GM18870 (cell line): ENCODE results near the gene OR52N4.
"Not testable (repeated sequence)": the region's sequence is repeated elsewhere in the genome, so short reads cannot be mapped to it uniquely, and the experiment has no call there.

Experiments used
- ATAC-seq: cut with Tn5 transposase; IDR thresholded peaks from one replicate; pipeline ENCODE4 v1.9.1; 2021; ENCODE audit warnings: moderate library complexity; ENCODE audit not compliant: unreplicated experiment

OR52N4 gene

DNA sequence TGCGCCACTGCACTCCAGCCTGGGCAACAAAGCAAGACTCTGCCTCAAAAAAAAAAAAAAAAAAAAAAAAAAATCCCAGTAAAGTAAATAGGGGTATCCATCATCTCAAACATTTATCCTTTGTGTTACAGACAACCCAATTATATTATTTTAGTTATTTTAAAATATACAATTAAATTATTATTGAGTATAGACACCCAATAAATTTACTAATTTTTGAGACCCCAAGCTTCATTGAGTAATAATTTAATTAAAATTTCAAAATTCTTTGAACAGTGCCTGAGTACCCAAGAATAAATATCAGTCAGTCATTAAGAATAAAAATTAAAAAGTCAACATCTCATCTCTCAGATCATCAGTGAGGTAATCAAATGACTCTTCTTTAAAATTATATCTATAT lies at the start of gene OR52N4:
Gene OR52N4, plus strand, starts transcription at position 301 of the 400 bp plus-strand sequence. CDS start 498 bp downstream, outside the sequence.
- no peak for ATAC-seq

DNA sequence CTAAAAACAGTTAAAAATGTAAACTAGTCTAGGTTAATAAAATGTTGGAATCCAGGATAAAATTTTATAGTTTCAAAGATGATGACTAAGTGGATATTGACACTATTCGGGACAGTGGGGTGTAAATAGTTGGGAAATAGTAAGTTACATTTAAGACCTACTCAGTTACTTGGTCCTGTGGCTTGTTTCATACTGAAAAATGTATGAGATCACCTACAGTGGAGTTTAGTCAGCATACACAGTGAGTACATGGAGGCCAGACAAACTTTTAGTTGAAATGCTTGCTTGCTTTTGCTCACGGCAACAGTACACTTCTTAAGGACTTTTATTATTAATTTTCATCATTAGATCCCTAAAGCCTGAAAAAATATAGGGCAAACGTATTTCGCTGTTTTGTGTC lies 48.4 kb upstream of the OR52N4 start:
- no peak for ATAC-seq

DNA sequence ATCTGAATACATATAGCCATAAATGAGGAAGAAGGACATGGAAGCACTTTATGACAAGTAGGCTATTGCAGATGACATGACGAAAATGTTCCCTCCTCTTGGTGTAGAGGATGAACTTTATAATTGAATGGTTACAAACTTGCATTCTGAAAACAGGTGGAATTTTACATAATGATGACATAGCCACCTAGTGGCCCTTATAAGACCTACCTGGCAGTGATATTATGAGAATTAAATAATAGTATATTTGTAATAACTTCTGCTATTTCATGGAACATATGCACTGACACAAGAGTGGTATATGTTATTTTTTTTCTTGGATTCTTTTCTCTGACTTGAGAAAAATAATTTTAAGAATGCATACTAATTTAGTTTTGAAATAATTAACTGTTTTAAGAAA lies 41.5 kb upstream of the OR52N4 start:
- no peak for ATAC-seq

DNA sequence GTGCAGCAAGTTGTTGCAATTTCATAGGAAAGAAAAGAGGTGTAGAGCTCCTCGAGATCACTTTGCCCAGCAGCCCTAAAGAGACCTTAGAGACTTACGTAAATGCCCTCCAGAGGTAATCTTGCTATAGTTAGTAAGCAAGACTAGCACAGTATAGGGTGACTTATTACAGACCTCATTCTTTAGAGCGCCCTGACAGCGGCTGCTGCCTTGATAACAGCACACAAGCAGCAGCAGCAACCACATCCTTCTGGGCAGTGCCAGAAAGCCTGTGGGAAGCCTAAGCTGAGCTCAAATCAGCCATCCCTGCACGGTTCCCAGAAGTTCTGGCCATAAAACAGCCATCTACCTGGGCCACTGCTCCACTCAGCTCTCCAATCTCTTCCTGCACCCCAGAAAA lies 40.3 kb upstream of the OR52N4 start:
- ATAC-seq, result no peak

DNA sequence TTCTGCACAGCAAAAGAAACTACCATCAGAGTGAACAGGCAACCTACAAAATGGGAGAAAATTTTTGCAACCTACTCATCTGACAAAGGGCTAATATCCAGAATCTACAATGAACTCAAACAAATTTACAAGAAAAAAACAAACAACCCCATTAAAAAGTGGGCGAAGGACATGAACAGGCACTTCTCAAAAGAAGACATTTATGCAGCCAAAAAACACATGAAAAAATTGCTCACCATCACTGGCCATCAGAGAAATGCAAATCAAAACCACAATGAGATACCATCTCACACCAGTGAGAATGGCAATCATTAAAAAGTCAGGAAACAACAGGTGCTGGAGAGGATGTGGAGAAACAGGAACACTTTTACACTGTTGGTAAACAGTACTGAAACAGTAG lies 37.5 kb upstream of the OR52N4 start:
- ATAC-seq, result not testable (repeated sequence)

DNA sequence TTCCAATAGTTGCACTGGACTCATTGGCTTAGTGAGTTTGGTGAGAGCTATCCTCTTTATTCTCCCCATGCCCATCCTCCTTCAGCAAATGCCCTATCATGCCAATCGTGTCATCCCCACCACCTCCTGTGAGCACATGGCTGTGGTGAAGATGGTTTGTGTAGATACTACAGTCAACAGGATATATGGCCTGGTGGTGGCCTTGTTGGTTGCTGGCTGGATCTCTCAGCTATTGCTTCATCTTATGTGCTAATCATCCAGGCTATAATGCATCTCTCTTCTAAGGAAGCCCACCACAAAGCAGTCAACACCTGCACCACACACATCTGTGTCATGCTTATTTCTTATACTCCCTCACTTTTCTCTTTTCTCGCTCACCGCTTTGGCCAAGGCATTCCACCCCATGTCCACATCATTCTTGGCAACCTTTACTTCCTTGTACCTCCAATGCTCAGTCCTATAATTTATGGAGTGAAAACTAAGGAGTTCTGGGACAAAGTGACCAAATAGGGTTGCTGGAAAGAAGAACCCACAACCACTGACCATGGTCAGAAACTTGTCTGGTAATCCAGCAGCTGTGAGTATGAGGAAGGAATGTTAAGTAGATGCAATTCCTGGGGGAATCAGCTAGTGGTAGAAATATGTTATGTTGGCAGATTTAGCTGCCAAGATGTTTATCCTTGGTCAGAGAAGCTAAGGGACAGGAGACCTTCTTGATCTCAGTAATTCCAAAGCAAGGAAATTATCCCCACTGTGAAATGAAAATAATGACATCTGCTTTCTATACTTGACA lies 34.1 kb upstream of the OR52N4 start:
- no peak for ATAC-seq

DNA sequence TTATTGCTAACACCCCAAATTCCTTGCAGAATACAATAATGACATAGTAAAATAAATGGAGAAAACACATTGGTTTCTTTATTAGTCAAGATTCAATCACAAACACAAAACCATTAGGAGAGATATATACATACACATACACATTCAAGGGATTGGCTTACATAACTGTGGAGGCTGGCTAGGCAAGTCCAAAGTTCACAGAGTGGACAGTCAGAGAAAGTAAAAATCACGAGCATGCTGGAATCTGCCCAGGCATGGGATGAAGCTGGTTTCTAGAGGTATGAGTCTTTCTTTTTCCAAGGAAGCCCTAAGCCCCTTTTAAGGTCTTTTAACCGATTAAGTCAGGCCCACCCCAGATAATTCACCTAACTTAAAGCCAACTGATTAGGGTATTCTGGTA lies 31.4 kb upstream of the OR52N4 start:
- no peak for ATAC-seq

DNA sequence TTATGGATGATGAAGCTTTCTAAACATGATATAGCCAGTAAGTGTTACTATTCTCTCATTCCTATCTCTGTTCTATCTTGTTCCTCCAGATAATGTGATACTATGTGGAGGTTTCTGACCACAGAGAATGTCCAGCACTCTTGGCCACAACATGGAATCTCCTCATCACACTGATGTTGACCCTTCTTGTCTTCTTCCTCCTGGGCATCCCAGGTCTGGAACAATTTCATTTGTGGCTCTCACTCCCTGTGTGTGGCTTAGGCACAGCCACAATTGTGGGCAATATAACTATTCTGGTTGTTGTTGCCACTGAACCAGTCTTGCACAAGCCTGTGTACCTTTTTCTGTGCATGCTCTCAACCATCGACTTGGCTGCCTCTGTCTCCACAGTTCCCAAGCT lies 27.7 kb upstream of the OR52N4 start:
- ATAC-seq, result no peak

DNA sequence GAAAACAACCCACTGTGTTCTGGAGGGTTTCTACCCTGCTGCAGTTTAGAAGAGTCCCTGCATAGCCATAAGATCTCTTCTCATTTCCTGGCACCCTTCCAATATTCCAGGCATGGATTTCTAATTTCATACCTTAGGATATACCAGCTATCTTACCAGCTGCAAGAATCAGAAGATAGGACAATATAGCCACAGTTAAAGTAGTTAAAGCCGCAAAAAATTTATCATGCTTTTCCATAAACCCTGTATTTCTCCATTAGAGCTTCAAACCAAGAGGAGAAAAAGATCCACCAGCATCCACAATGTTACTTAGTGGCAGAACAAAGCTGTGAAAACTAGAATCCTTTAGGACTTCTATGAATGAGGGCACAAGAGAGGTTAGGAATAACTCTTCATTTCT lies 26.4 kb upstream of the OR52N4 start:
- ATAC-seq, result no peak

DNA sequence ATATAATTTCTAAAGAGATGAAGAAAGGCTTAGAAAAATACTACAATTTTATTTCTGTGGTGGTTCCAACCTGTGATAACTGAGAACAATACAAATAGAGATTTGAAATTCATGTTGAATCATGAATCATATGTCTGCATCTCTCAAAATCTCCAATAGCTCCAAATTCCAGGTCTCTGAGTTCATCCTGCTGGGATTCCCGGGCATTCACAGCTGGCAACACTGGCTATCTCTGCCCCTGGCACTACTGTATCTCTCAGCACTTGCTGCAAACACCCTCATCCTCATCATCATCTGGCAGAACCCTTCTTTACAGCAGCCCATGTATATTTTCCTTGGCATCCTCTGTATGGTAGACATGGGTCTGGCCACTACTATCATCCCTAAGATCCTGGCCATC lies 17.6 kb upstream of the OR52N4 start, which contains the start of gene OR56B1:
Gene OR56B1, plus strand, starts transcription at position 53 of the 400 bp plus-strand sequence. Its CDS starts 69 bp downstream, at position 122.
- no peak for ATAC-seq

DNA sequence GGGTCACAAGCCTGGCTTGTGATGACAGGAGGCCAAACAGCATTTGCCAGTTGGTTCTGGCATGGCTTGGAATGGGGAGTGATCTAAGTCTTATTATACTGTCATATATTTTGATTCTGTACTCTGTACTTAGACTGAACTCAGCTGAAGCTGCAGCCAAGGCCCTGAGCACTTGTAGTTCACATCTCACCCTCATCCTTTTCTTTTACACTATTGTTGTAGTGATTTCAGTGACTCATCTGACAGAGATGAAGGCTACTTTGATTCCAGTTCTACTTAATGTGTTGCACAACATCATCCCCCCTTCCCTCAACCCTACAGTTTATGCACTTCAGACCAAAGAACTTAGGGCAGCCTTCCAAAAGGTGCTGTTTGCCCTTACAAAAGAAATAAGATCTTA lies 17.0 kb upstream of the OR52N4 start:
- ATAC-seq, result no peak

DNA sequence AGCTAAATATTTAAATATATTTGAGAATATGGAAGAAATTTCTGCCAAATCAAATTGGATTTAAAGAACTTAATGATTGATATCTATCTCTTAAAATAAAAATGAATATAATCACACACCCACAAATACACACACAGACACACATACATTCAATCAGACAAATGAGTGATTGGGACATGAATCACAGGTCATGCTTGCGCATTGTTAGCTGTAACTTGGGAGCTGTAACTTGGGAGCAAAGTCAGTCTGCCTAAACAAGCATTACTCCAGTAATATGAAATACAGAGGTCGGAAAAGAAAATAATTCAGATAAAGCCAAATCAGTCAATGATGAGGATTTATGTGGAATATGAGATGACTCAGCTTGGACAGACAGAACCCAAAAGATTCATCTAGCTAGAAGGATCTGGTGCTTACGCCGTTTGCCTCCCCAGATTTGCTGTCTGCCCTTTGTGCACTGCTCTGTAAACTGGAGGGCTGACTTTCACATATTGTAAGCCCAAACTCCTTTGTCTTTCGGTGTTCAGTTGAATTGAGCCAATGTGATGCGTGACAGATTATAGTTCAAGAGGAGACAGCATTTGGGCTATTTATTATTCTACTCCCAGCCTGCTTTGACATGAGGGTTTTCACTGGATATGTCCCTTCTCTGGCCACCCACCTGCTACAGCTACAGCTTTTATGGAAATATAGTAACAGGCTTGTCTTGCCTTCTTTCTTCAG lies 16.2 kb upstream of the OR52N4 start:
- ATAC-seq, result no peak

DNA sequence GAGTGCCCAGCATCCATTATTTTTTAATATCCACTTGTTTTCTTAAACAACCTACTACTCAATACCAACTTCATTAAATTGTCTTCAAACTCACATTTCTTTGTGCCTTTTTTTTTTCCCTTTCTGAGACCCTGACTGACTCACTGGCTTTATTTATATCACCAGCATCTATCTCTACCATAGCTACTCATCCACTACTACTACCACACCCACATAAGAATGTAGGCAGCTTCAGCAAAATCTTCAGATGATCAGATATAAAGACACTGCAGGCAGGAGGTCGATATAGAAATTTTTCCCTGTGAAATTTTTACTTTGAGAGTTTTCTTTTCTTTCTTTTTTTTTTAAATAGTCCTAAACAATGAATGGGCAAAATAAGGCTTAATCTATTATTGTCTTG lies 15.6 kb upstream of the OR52N4 start:
- ATAC-seq, result no peak

DNA sequence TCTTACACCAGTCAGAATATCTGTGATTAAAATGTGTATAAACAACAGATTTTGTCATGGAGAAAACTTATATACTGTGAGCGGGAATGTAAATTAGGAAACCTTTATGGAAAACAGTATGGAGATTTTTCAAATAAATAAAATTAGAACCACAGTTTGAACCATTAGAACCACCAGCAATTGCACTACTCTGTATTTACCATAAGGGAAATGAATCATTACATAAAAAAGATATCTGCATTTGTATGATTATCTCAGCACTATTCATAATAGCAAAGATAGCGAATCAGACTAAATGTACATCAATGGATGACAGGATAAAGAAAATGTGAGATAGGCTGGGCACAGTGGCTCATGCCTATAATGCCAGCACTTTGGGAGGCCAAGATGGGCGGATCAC lies 7.4 kb upstream of the OR52N4 start:
- ATAC-seq, result no peak

DNA sequence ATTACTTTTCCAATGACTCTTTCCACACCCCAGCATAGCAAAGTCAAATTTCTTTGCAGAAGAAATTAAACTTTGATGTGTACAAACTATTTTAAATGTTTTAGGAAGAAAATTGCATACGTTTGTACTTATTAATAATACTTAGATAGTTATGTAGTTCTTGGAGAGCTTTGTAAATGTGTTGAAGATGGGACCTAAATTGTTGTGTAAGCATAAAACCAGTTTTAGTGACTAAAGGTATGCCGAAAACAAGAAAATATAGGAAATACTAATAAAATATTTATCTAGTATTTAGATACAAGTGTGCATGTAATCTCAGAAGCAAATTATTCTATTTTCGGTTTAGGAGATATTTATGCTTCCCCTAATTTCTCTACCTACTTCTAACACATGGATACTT lies 4.2 kb upstream of the OR52N4 start:
- no peak for ATAC-seq

DNA sequence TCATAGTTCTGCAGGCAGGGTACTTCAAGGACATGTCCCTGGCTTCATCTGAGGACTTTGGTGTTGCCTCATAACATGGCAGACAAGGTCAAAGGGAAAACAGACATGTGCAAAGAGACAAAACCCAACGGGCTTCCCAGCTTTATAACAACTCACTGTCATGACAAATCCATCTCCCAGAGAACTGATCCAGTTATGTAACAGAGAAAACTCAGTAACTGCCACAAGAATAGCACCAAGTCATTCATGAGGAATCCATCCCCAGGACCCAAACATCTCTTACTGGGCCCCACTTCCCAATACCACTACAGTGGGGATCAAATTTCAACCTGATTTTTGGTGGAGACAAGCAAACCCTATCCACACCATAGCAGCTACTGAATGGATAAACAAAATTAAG lies 13.0 kb downstream of the OR52N4 start:
- ATAC-seq, result no peak

DNA sequence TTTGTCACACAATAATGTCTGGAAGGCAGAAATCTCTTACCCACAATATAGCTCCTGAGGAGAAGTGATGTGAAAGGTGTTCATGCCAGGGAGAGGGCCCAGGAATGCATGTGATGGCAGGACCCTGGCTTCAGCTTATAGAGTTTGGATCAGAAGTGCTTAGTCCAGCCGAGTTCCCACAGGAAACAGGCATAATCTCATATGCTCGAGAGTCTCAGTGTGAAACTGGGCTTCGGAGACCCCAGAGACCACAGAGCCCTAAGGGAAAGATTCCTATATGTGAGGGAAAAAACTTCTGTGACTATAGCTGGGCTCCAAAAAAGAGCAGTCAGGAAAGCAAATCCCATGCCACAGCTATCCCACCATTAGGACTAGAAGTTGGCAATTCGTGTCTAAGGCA lies 29.2 kb downstream of the OR52N4 start, which contains the start of gene OR52N5:
Gene OR52N5, minus strand, starts transcription at position 101 of the 400 bp plus-strand sequence. CDS start 4,721 bp downstream, outside the sequence.
- ATAC-seq, result no peak

DNA sequence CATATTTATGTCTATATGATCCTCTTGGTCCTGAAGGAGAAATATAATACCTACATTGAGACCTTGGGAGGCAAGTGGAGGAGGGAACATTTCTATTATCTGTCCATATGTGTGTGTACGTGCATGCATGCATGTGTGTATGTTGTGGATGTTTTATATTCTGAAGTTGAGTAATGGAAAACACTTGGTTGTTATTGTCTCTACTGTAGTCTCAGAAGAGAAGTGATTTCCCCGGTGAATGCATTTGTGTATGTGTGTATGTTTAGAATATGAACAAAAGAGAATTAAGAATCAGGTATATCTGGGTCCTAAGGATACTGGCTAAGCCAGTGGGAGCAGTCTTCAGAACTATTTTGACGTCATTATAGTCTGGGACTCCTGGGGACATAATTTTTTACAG lies 37.1 kb downstream of the OR52N4 start, which contains the start of gene OR52N1:
Gene OR52N1, minus strand, starts transcription at position 101 of the 400 bp plus-strand sequence. CDS start 2,449 bp downstream, outside the sequence.
- ATAC-seq, result no peak

DNA sequence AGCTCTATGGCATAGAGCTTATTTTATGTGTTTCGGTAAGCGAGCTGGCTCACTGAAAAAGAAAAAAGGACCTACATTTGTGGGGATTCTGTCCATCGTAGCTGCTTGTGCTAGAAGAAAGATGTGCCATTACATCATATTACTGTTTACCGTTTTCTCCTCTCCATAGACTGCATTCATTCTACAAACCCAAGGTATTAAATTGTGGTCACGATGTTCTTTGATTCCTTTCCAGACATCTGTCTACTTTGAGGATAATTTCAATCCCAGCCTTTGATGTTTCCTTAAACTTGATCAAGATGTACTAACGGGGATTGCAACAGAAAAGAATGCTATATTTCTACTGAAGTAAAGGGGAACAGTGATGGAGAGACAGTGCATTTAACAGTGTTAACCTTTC lies 42.5 kb downstream of the OR52N4 start:
- ATAC-seq, result no peak

DNA sequence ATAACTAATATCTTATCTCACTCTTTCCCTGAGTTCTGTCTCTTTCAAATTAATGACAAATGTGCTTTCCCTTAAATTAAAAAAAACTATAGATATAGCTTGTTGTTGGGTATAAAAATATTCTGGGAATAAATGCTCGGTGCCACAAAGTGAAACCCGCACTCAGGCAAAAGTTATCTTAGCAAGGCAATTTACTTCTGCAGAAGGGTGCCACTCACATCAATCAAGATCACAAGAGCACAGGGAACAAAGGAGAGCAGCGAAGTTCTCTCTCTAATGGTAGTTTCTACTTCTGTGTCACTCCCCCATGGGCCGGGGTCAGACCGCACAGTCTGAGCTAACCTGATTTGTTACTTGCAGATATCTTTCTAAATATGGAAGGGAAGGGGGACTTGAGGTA lies 49.9 kb downstream of the OR52N4 start:
- no peak for ATAC-seq
